Right ventricle myocardium inferior (tissue), 1 donor: ENCODE data around the gene LY6G5B. TPM values are rescaled to one million over a fixed set of nuclear protein-coding genes. Genes with fewer than 3 reads are reported as not detected.

ENCODE experiments used
- ATAC-seq: fragments of 200-7000 bp; cut with Tn5 transposase; one replicate; pipeline ENCODE4 v1.9.1; 2020; ENCODE audit warnings: mild to moderate bottlenecking, moderate library complexity
- DNase-seq: peaks from one replicate; pipeline ENCODE4 v3.0.0; 2021; ENCODE audit errors: missing footprints
- intact Hi-C: fragments of 100-400 bp; cut with DNase I; formaldehyde crosslinking; loops from one replicate; pipeline ENCODE4 v1.11.0; 2022
- microRNA-seq: library from miRNA; unstranded; fragments of <30 nt; microRNA quantifications from one replicate; pipeline ENCODE4 v1.2.0, GENCODE V29; 2020
- total RNA-seq: library from RNA; stranded (reverse); fragmentation: NEBNext Ultra II Directional; extraction: Animal tissue kit (Norgen Biotek cat#: 25700); gene quantifications from one replicate; pipeline ENCODE4 v1.2.1, GENCODE V29; 2021
- donor health status: DM: no; HTN: yes; CAD: no; lungs with severe emphysema.

The LY6G5B gene
- total RNA-seq, 1 donor from 2014 or later: 3.9 TPM

GRCh38 chr6:31719001-31719400 is 49.2 kb downstream of the LY6G5B start:
- DNase-seq: no peak

GRCh38 chr6:31720196-31720770 is 50.5 kb downstream of the LY6G5B start:
- DNase-seq: no peak
- ATAC-seq: no peak
- intact Hi-C loops: no loop called here

More at GRCh38 chr6:31719001-31719400, 49.2 kb downstream of the LY6G5B start:
- intact Hi-C loops: no loop called here
- ATAC-seq: no peak

- no peak for DNase-seq
- intact Hi-C loops: no loop called here
- no peak for ATAC-seq
Measured at GRCh38 chr6:31721351-31722020, 51.7 kb downstream of the LY6G5B start, which contains the start of gene LY6G6C. Gene LY6G6C (minus strand): TSS chr6:31721746. CDS start chr6:31721679, 67 bp downstream.

- DNase-seq: no peak
- intact Hi-C loops: no loop called here
- ATAC-seq: no peak
Measured at GRCh38 chr6:31722173-31722572, 52.4 kb downstream of the LY6G5B start.

Small RNA genes lying within 50 kb of the gene (microRNA-seq; reads per million reads assigned to microRNA genes)
- not detected for gene MIR4646
- not detected for gene MIR6832

Other genes with a start within 250 kb of the LY6G5B start
- 1.5 TPM for gene MICB, start 171.8 kb upstream of the LY6G5B start, total RNA-seq
- gene MCCD1, start 141.0 kb upstream of the LY6G5B start, total RNA-seq: not detected
- 159 TPM for gene DDX39B, start 128.0 kb upstream of the LY6G5B start, total RNA-seq
- 2.2 TPM for gene ATP6V1G2, start 123.4 kb upstream of the LY6G5B start, total RNA-seq
- 10.8 TPM for gene NFKBIL1, start 122.4 kb upstream of the LY6G5B start, total RNA-seq
- not detected for gene LTA, start 97.7 kb upstream of the LY6G5B start, total RNA-seq
- gene TNF, start 94.4 kb upstream of the LY6G5B start, total RNA-seq: 0.51 TPM
- gene LTB, start 87.6 kb upstream of the LY6G5B start, total RNA-seq: 1.6 TPM
- 9.0 TPM for gene LST1, start 83.7 kb upstream of the LY6G5B start, total RNA-seq
- 0.49 TPM for gene NCR3, start 77.0 kb upstream of the LY6G5B start, total RNA-seq
- 22.1 TPM for gene AIF1, start 54.7 kb upstream of the LY6G5B start, total RNA-seq
- gene PRRC2A, start 49.3 kb upstream of the LY6G5B start, total RNA-seq: 82.7 TPM
- gene BAG6, start 17.3 kb upstream of the LY6G5B start, total RNA-seq: 260 TPM
- 0.87 TPM for gene APOM, start 14.1 kb upstream of the LY6G5B start, total RNA-seq
- gene C6orf47, start 9.2 kb upstream of the LY6G5B start, total RNA-seq: 17.0 TPM
- gene GPANK1, start 5.0 kb upstream of the LY6G5B start, total RNA-seq: 17.1 TPM
- 97.3 TPM for gene CSNK2B, start 3.9 kb upstream of the LY6G5B start, total RNA-seq
- 1.5 TPM for gene LY6G5C, start 11.1 kb downstream of the LY6G5B start, total RNA-seq
- gene ABHD16A, start 33.3 kb downstream of the LY6G5B start, total RNA-seq: 26.9 TPM
- gene LY6G6F, start 36.9 kb downstream of the LY6G5B start, total RNA-seq: not detected
- gene LY6G6D, start 45.4 kb downstream of the LY6G5B start, total RNA-seq: not detected
- gene LY6G6C, start 51.8 kb downstream of the LY6G5B start, total RNA-seq: not detected
- gene MPIG6B, start 53.4 kb downstream of the LY6G5B start, total RNA-seq: 0.70 TPM
- 40.6 TPM for gene DDAH2, start 59.3 kb downstream of the LY6G5B start, total RNA-seq
- gene CLIC1, start 66.6 kb downstream of the LY6G5B start, total RNA-seq: 102 TPM
- gene MSH5, start 70.0 kb downstream of the LY6G5B start, total RNA-seq: 2.0 TPM
- gene SAPCD1, start 92.7 kb downstream of the LY6G5B start, total RNA-seq: 0.57 TPM
- 12.1 TPM for gene VWA7, start 107.4 kb downstream of the LY6G5B start, total RNA-seq
- gene VARS1, start 125.8 kb downstream of the LY6G5B start, total RNA-seq: 29.7 TPM
- gene LSM2, start 137.0 kb downstream of the LY6G5B start, total RNA-seq: 24.6 TPM
- gene HSPA1L, start 145.3 kb downstream of the LY6G5B start, total RNA-seq: 1.6 TPM
- gene HSPA1A, start 145.6 kb downstream of the LY6G5B start, total RNA-seq: 298 TPM
- 215 TPM for gene HSPA1B, start 157.8 kb downstream of the LY6G5B start, total RNA-seq
- gene NEU1, start 192.8 kb downstream of the LY6G5B start, total RNA-seq: 25.6 TPM
- not detected for gene SLC44A4, start 209.0 kb downstream of the LY6G5B start, total RNA-seq
- gene EHMT2, start 227.7 kb downstream of the LY6G5B start, total RNA-seq: 16.8 TPM
- gene ZBTB12, start 232.1 kb downstream of the LY6G5B start, total RNA-seq: 3.2 TPM